DOHH2 (cell line): Measurements from ENCODE around the gene SLC17A5.
"Not testable (repeated sequence)": the region's sequence is repeated elsewhere in the genome, so short reads cannot be mapped to it uniquely, and the experiment has no call there.

ENCODE experiments used
- H3F3A ChIP-seq: fragments of 200-600 bp; sonication (generic), shearing (Covaris generic); 2 replicates; pipeline ENCODE4 v1.6.0; 2016; ENCODE audit warnings: antibody characterized with exemption, mild to moderate bottlenecking; ENCODE audit not compliant: control insufficient read depth, insufficient read depth
- H3K27ac ChIP-seq: fragments of 200-600 bp; sonication (generic); 2 replicates; pipeline ENCODE4 v1.5.1; 2014; ENCODE audit warnings: low read depth, mild to moderate bottlenecking, low read length, moderate library complexity
- H3K27me3 ChIP-seq: fragments of 200-600 bp; sonication (generic); 2 replicates; pipeline ENCODE4 v1.6.1; 2014; ENCODE audit warnings: mild to moderate bottlenecking, low read length, mixed read lengths; ENCODE audit not compliant: control insufficient read depth
- H3K36me3 ChIP-seq: fragments of 200-600 bp; sonication (generic); 2 replicates; pipeline ENCODE4 v1.6.1; 2014; ENCODE audit warnings: mild to moderate bottlenecking, low read length, moderate library complexity, mixed read lengths; ENCODE audit not compliant: control insufficient read depth
- H3K4me1 ChIP-seq: fragments of 200-600 bp; sonication (generic); 2 replicates; pipeline ENCODE4 v1.6.1; 2014; ENCODE audit warnings: mild to moderate bottlenecking, low read length, mixed read lengths; ENCODE audit not compliant: control insufficient read depth
- H3K4me2 ChIP-seq: fragments of 200-600 bp; sonication (generic); 2 replicates; pipeline ENCODE4 v1.6.0; 2014; ENCODE audit warnings: mild to moderate bottlenecking, low read length, moderate library complexity
- H3K4me3 ChIP-seq: fragments of 200-600 bp; sonication (generic); 2 replicates; pipeline ENCODE4 v1.5.1; 2014; ENCODE audit warnings: mild to moderate bottlenecking, low read length, mixed read lengths
- H3K79me2 ChIP-seq: fragments of 200-600 bp; sonication (generic); 2 replicates; pipeline ENCODE4 v1.6.1; 2014; ENCODE audit warnings: mild to moderate bottlenecking, low read length, mixed read lengths; ENCODE audit not compliant: control insufficient read depth
- H3K9me2 ChIP-seq: fragments of 200-600 bp; sonication (generic); replicated peaks from 2 replicates; pipeline ENCODE4 v1.6.1; 2014; ENCODE audit warnings: mild to moderate bottlenecking, low read length, mixed read lengths; ENCODE audit not compliant: control insufficient read depth
- H3K9me3 ChIP-seq: fragments of 200-600 bp; sonication (generic); 2 replicates; pipeline ENCODE4 v1.6.1; 2014; ENCODE audit warnings: antibody characterized with exemption, low read length, mixed read lengths; ENCODE audit not compliant: control insufficient read depth, insufficient read depth
- H4K20me1 ChIP-seq: fragments of 200-600 bp; sonication (generic); 2 replicates; pipeline ENCODE4 v1.6.0; 2014; ENCODE audit warnings: low read depth, mild to moderate bottlenecking, antibody characterized with exemption, low read length, moderate library complexity; ENCODE audit not compliant: control insufficient read depth, insufficient read depth
- CTCF ChIP-seq: fragments of 200-600 bp; sonication (generic); IDR thresholded peaks from one replicate; pipeline ENCODE4 v1.5.1; 2014; ENCODE audit warnings: antibody characterized with exemption, mild to moderate bottlenecking, low read depth, low read length; ENCODE audit not compliant: poor library complexity, severe bottlenecking
- EZH2phosphoT487 ChIP-seq: fragments of 200-600 bp; sonication (generic); IDR thresholded peaks from 2 replicates; pipeline ENCODE4 v1.6.1; 2017; ENCODE audit warnings: borderline replicate concordance, mild to moderate bottlenecking, antibody characterized with exemption, low read length, moderate library complexity, mixed read lengths

SLC17A5 gene

GRCh38 chr6:73562558-73562957 lies 91.2 kb downstream of the SLC17A5 start:
- Histone ChIP-seq H3K9me3 (no peaks in the 10 kb centered on the region), H3F3A (no peaks in the 10 kb centered on the region), H3K4me1 (no peaks in the 10 kb centered on the region)

DNA sequence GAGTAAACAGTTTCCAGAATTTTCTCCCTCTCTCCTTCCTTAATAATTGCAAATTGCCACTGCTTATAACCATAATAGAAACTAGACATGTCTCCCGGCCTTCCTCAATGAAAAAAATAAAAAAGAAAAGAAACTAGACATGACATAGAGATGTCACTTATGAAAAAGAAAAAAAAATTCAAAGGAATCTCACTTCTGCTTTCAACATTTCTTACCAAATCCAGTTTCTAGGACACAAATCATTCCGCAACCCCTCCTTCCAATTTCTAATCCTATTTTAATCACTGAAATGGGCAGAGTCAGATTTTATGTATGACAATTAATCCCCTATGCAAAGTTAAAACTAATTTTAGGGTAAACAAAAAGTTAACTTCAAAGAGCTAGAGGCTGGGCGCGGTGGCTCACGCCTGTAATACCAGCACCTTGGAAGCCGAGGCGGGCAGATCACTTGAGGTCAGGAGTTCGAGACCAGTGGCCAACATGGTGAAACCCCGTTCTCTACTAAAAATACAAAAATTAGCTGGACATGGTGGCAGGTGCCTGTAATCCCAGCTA lies 92.9 kb downstream of the SLC17A5 start:
- Histone ChIP-seq H3K9me2 (no peaks in the 10 kb centered on the region), H3K27ac (no peak overlapping the region), H4K20me1 (no peaks in the 10 kb centered on the region), H3K27me3 (no peaks in the 10 kb centered on the region), H3K9me3 (no peaks in the 10 kb centered on the region), H3F3A (no peaks in the 10 kb centered on the region), H3K4me3 (no peak overlapping the region), H3K79me2 (no peaks in the 10 kb centered on the region), H3K36me3 (no peaks in the 10 kb centered on the region), H3K4me2 (no peak overlapping the region), H3K4me1 (no peaks in the 10 kb centered on the region)
- TF ChIP-seq EZH2phosphoT487 (no peak), CTCF (no peak)

More at GRCh38 chr6:73562558-73562957, 91.2 kb downstream of the SLC17A5 start:
- TF ChIP-seq CTCF (no peak), EZH2phosphoT487 (no peak)
- Histone ChIP-seq H3K36me3 (no peaks in the 10 kb centered on the region), H3K4me2 (no peak overlapping the region), H3K4me3 (no peak overlapping the region), H3K27me3 (no peaks in the 10 kb centered on the region), H4K20me1 (no peaks in the 10 kb centered on the region), H3K79me2 (no peaks in the 10 kb centered on the region), H3K27ac (no peak overlapping the region), H3K9me2 (no peaks in the 10 kb centered on the region)

DNA sequence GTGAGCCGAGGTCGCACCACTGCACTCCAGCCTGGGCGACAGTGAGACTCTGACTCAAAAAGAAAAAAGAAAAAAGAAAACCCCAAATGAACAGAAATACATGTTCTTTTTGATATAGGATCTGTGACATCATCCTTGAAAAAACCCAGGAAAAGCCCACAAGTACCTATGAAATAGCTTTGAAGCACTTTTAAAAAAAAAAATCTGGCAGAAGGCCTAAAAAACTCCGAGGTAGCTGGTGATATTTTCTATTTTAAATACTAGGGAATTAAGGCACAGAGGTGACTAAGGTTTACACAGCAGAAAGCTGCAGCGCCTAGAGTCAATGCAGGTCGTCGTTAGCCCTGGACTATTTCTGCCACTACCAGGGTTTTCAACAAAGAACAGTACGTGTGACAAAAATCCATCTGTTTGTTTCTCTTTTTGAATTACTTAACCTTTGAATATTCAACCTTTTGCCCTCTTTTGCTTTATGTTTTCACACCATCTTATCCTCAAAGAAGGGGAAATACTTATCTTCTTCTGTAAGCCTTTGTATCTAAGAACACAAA lies 93.5 kb downstream of the SLC17A5 start:
- H3K36me3 ChIP-seq = no peaks in the 10 kb centered on the region
- no peak overlapping the region for H3K27ac ChIP-seq
- no peaks in the 10 kb centered on the region for H3K79me2 ChIP-seq
- no peaks in the 10 kb centered on the region for H3K4me1 ChIP-seq
- no peaks in the 10 kb centered on the region for H3K9me2 ChIP-seq
- H3K4me2 ChIP-seq = no peak overlapping the region
- H3K4me3 ChIP-seq = no peak overlapping the region
- TF ChIP-seq EZH2phosphoT487 = no peak
- no peak for TF ChIP-seq CTCF
- H3F3A ChIP-seq = no peaks in the 10 kb centered on the region
- H3K27me3 ChIP-seq = no peaks in the 10 kb centered on the region
- H4K20me1 ChIP-seq = no peaks in the 10 kb centered on the region
- no peaks in the 10 kb centered on the region for H3K9me3 ChIP-seq

- not testable (repeated sequence) for H3K4me3 ChIP-seq, H3K27me3 ChIP-seq, H3K36me3 ChIP-seq, H3K27ac ChIP-seq, H4K20me1 ChIP-seq, H3K4me1 ChIP-seq, H3K4me2 ChIP-seq, H3K9me3 ChIP-seq, H3K79me2 ChIP-seq, H3F3A ChIP-seq, H3K9me2 ChIP-seq
Measured at GRCh38 chr6:73559399-73559794, 94.4 kb downstream of the SLC17A5 start.
